ENCODE measurements around the gene ZBTB16. TPM values are rescaled to one million over a fixed set of nuclear protein-coding genes. Genes with fewer than 3 reads are reported as not detected.

The ZBTB16 gene
- total and polyA plus RNA-seq, 10 donors: 1.5 to 85.6 (median 42.1) TPM

DNA sequence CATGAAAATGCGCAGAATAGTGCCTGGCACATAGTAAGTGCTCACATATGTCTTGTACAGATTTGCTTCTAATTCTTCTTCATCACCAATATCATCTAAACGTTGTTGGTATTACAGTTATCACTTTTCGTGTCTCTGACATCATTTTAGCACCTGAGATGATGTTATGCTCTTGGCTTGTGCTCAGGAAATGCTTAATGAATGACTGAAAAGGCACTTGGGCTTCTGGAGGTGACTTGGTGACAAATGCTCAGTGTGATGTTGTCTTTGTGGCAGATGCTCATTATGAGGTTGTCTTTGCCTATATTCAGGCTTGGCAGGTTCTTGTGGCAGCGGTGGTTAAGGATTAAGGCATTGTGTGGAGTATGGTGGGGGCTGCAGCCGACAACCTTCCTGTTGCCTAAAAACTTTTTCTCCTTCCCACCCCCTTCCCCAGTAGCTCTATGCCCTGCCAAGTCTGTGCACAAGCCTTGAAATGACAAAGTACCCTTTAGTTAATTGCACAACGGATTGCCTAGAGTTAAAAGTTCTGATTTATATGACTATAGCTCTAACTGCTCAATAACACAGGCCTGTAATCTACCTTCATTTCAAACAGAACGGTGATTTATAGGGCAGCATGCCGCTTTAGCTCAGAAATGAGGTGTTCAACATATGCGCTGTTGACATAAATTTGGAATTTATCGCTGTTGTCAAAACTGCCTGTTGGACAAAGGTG, 82.5 kb downstream of the ZBTB16 start:
- H3K4me1 ChIP-seq: peaks cover 16 to 100% (median 60%) of the 10 kb centered on the region in 6 donors
- TF ChIP-seq POLR2A (IDR thresholded peaks at IDR 0.05): no peak
- TF ChIP-seq, protein P1, sequence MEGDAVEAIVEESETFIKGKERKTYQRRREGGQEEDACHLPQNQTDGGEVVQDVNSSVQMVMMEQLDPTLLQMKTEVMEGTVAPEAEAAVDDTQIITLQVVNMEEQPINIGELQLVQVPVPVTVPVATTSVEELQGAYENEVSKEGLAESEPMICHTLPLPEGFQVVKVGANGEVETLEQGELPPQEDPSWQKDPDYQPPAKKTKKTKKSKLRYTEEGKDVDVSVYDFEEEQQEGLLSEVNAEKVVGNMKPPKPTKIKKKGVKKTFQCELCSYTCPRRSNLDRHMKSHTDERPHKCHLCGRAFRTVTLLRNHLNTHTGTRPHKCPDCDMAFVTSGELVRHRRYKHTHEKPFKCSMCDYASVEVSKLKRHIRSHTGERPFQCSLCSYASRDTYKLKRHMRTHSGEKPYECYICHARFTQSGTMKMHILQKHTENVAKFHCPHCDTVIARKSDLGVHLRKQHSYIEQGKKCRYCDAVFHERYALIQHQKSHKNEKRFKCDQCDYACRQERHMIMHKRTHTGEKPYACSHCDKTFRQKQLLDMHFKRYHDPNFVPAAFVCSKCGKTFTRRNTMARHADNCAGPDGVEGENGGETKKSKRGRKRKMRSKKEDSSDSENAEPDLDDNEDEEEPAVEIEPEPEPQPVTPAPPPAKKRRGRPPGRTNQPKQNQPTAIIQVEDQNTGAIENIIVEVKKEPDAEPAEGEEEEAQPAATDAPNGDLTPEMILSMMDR (IDR thresholded peaks at IDR 0.05 in 8 of 11, conservative IDR thresholded peaks at IDR 0.05 in 3 of 11): no peak
- no peak for TF ChIP-seq POLR2AphosphoS5 (IDR thresholded peaks at IDR 0.05)
- no peaks in the 10 kb centered on the region for H3K9me3 ChIP-seq
- no peak for DNase-seq
- no peak overlapping the region for H3K4me3 ChIP-seq
- no peaks in the 10 kb centered on the region for H3K27me3 ChIP-seq (replicated peaks in 1 of 7)
- 77 to 91% (median 89%) methylated on average over 10 of the region's 10 CpGs for WGBS, 5 donors
- H3K27ac ChIP-seq: peak overlapping the region in 1 of 8 donors; percentile 85
- H3K36me3 ChIP-seq: peaks cover 0 to 16% (median 0%) of the 10 kb centered on the region in 6 donors
- intact Hi-C loops (cut with DNase I; ENCODE audit: low total_unique reads): no loop called here

DNA sequence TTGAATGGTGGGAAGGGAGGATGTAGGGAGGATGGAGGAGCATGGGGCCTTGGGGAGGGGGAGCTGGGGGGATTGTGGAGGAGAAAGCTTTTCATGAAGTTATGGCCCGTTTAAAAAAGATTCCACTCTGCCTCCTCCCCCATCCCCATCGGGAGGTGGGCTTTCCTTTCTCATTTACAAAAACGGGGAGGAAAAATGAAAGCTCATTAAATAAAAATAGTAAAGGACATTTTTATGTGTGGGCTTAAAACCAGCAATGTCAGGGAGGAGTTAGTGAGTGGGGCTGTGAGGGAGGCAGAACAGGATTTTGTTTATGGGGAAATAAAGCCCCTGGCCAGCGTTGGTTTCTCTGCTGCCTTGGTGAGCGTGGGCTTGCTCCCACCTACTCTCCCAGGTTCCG, 83.2 kb downstream of the ZBTB16 start:
- 75 to 85% (median 79%) methylated on average over 6 of the region's 6 CpGs for WGBS, 5 donors
- peaks cover 11 to 100% (median 59%) of the 10 kb centered on the region in 6 donors for H3K4me1 ChIP-seq
- H3K4me3 ChIP-seq: no peak overlapping the region
- H3K27ac ChIP-seq: no peak overlapping the region
- intact Hi-C loops (cut with DNase I; ENCODE audit: low total_unique reads): no loop called here
- H3K36me3 ChIP-seq: peaks cover 0 to 16% (median 0%) of the 10 kb centered on the region in 6 donors
- no peak for DNase-seq
- TF ChIP-seq, protein P1 (IDR thresholded peaks at IDR 0.05 in 8 of 11, conservative IDR thresholded peaks at IDR 0.05 in 3 of 11): no peak
- TF ChIP-seq POLR2A (IDR thresholded peaks at IDR 0.05): no peak
- TF ChIP-seq POLR2AphosphoS5 (IDR thresholded peaks at IDR 0.05): no peak
- H3K27me3 ChIP-seq (replicated peaks in 1 of 7): no peaks in the 10 kb centered on the region
- H3K9me3 ChIP-seq: no peaks in the 10 kb centered on the region

DNA sequence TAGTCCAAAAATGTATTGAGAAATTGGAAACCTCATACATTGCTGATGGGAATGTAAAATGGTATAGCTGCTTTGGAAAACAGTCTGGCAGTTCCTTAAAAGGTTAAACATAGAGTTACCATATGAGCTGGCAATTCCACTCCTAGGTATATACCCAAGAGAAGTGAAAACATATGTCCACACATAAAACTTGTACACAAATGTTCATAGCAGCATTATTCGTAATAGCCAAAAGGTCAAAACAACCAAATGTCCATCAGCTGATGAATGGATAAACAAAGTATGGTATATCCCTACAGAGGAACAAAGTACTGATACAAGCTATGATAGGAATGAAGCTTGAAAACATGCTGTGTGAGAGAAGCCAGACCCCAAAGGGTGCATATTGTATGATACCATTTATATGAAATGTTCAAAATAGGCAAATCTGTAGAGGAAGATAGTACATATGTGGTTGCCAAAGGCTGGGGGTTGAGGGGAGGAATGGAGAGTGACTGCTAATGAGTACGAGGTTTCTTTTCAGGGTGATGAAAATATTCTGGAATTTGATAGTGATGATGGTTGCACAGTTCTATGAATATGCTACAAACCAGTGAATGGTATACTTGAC, 85.8 kb downstream of the ZBTB16 start:
- TF ChIP-seq, protein P1 (IDR thresholded peaks at IDR 0.05 in 8 of 11, conservative IDR thresholded peaks at IDR 0.05 in 3 of 11): no peak
- TF ChIP-seq POLR2AphosphoS5 (IDR thresholded peaks at IDR 0.05): no peak
- no peak for TF ChIP-seq POLR2A (IDR thresholded peaks at IDR 0.05)
- H3K27me3 ChIP-seq (replicated peaks in 1 of 7): no peaks in the 10 kb centered on the region
- H3K9me3 ChIP-seq: no peaks in the 10 kb centered on the region
- H3K4me1 ChIP-seq: peaks cover 5 to 97% (median 53%) of the 10 kb centered on the region in 6 donors
- H3K36me3 ChIP-seq: peaks cover 0 to 16% (median 0%) of the 10 kb centered on the region in 6 donors
- H3K27ac ChIP-seq: no peak overlapping the region
- no peak overlapping the region for H3K4me3 ChIP-seq
- no peak for DNase-seq
- 67 to 92% (median 86%) methylated on average over 2 of the region's 2 CpGs for WGBS, 5 donors
- intact Hi-C loops (cut with DNase I; ENCODE audit: low total_unique reads): no loop called here

DNA sequence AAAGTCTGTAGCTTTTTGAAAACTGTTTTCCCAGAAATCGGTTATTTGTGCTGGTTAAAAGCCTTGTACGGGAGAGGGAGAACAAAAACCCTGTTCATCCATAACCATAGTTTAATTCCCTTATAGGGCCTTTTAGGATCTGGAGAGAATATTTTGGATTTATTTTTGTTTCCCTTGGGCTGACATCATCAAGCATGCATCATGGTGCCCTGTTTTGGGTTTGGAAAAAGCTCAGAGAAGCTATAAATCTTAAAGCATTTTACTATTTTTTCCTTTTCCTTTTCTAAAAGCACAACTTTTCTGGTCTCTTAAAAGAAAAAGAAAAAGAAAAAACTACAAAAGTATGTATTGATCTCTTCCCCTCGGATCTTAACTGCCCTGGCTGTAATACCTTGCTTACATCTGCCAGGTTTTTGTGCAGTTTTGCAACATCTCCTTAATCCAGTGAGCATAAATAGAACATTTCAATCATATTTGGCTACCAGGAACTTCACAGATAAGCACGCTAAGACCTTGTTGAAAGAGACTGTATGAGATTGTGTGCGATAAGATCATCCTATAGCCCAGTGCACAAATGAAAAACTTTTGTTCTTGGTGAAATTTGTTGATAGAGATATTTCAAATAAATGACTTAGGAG, 88.0 kb downstream of the ZBTB16 start:
- intact Hi-C loops (cut with DNase I; ENCODE audit: low total_unique reads): no loop called here
- H3K27me3 ChIP-seq (replicated peaks in 1 of 7): no peaks in the 10 kb centered on the region
- H3K9me3 ChIP-seq: no peaks in the 10 kb centered on the region
- no peak overlapping the region for H3K4me3 ChIP-seq
- H3K36me3 ChIP-seq: no peaks in the 10 kb centered on the region
- H3K4me1 ChIP-seq: peaks cover 5 to 96% (median 53%) of the 10 kb centered on the region in 6 donors
- H3K27ac ChIP-seq: peak overlapping the region in 6 of 8 donors; percentile 16 to 75 (median 56)
- DNase-seq: no peak
- 61 to 74% (median 69%) methylated on average over 5 of the region's 5 CpGs for WGBS, 5 donors
- TF ChIP-seq POLR2A (IDR thresholded peaks at IDR 0.05) (no peak), POLR2AphosphoS5 (IDR thresholded peaks at IDR 0.05) (no peak)
- TF ChIP-seq, protein P1 (IDR thresholded peaks at IDR 0.05 in 8 of 11, conservative IDR thresholded peaks at IDR 0.05 in 3 of 11): no peak

All from spleen (tissue), 11 donors.